Measurements from ENCODE around the gene PI4KB. TPM values are rescaled to one million over a fixed set of nuclear protein-coding genes. Genes with fewer than 3 reads are reported as not detected.

Gene PI4KB
- total and polyA plus RNA-seq, 4 donors, result 14.2 to 27.1 (median 19.2) TPM

DNA sequence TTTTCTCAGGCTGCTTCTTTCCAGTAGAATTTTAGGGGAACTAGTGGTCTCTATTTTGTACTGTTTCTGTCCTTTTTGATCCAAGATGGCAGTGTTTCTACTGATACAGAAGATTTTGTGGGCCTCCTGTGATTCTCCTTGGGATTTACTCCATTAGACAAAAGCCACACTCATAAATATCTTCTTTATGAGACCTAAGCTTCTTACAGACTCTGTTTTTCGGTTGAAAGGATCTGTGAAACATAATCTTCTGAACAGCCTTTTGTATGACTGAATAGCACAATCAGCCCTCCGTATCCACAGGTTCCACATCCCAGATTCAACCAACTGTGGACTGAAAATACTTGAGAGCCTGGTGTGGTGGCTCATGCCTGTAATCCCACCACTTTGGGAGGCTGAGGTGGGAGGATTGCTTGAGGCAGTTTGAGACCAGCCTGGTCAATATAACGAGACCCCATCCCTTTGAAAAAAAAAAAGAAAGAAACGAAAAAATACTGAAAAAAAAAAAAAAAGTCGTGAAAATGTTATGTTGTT is 83.5 kb downstream of the PI4KB start:
- Histone ChIP-seq H3K27ac (ENCODE audit: low read depth in 1 of 2, low read length in 2 of 2) (no peak overlapping the region), H3K36me3 (ENCODE audit: control insufficient read depth in 4 of 4, insufficient read depth in 3 of 4, low read depth in 1 of 4, low read length in 3 of 4) (peaks cover 29 to 83% (median 64%) of the 10 kb centered on the region in 4 donors), H3K9me3 (ENCODE audit: control insufficient read depth in 4 of 4, low read length in 3 of 4) (no peaks in the 10 kb centered on the region), H3K4me3 (ENCODE audit: low read depth in 1 of 3, low read length in 3 of 3) (no peak overlapping the region), H3K4me1 (ENCODE audit: control insufficient read depth in 4 of 4, insufficient read depth in 4 of 4, low read length in 3 of 4) (no peaks in the 10 kb centered on the region), H3K9ac (ENCODE audit: low read depth in 1 of 2, low read length in 2 of 2) (no peak overlapping the region), H3K27me3 (ENCODE audit: control insufficient read depth in 4 of 4, insufficient read depth in 4 of 4, low read length in 3 of 4) (no peaks in the 10 kb centered on the region)
- 88% methylated on average over 5 of the region's 5 CpGs for WGBS
- DNase-seq (ENCODE audit: low spot score), result no peak
- TF ChIP-seq RAD21 (IDR thresholded peaks at IDR 0.05) (no peak), NR2F2 (IDR thresholded peaks at IDR 0.05) (no peak), YY1 (IDR thresholded peaks at IDR 0.05) (no peak), RXRA (IDR thresholded peaks at IDR 0.05) (no peak)
- TF ChIP-seq, protein P1, sequence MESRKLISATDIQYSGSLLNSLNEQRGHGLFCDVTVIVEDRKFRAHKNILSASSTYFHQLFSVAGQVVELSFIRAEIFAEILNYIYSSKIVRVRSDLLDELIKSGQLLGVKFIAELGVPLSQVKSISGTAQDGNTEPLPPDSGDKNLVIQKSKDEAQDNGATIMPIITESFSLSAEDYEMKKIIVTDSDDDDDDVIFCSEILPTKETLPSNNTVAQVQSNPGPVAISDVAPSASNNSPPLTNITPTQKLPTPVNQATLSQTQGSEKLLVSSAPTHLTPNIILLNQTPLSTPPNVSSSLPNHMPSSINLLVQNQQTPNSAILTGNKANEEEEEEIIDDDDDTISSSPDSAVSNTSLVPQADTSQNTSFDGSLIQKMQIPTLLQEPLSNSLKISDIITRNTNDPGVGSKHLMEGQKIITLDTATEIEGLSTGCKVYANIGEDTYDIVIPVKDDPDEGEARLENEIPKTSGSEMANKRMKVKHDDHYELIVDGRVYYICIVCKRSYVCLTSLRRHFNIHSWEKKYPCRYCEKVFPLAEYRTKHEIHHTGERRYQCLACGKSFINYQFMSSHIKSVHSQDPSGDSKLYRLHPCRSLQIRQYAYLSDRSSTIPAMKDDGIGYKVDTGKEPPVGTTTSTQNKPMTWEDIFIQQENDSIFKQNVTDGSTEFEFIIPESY (IDR thresholded peaks at IDR 0.05), result no peak

DNA sequence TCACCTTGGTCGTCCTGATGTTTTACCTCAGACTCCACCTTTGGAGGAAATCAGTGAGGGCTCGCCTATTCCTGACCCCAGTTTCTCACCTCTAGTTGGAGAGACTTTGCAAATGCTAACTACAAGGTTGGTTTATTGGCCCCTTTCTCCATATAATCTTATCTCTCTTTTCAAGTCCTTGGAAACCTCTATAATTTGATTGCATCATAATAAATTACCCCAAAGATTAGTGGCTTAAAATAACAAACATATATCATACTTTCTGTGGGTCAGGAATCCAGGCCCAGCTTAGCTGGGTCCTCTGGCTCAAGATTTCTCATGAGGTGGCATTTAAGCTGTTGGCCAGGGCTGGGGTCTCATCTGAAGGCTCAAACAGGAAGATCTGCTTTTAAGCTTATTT is 84.8 kb downstream of the PI4KB start:
- 94% methylated on average over 2 of the region's 2 CpGs for WGBS
- Histone ChIP-seq H3K9me3 (ENCODE audit: control insufficient read depth in 4 of 4, low read length in 3 of 4) (no peaks in the 10 kb centered on the region), H3K27ac (ENCODE audit: low read depth in 1 of 2, low read length in 2 of 2) (no peak overlapping the region), H3K4me3 (ENCODE audit: low read depth in 1 of 3, low read length in 3 of 3) (no peak overlapping the region), H3K9ac (ENCODE audit: low read depth in 1 of 2, low read length in 2 of 2) (no peak overlapping the region), H3K27me3 (ENCODE audit: control insufficient read depth in 4 of 4, insufficient read depth in 4 of 4, low read length in 3 of 4) (no peaks in the 10 kb centered on the region), H3K4me1 (ENCODE audit: control insufficient read depth in 4 of 4, insufficient read depth in 4 of 4, low read length in 3 of 4) (no peaks in the 10 kb centered on the region), H3K36me3 (ENCODE audit: control insufficient read depth in 4 of 4, insufficient read depth in 3 of 4, low read depth in 1 of 4, low read length in 3 of 4) (peaks cover 24 to 84% (median 64%) of the 10 kb centered on the region in 4 donors)
- DNase-seq (ENCODE audit: low spot score), result no peak
- TF ChIP-seq FOXA2 (IDR thresholded peaks at IDR 0.05) (no peak), FOXA1 (IDR thresholded peaks at IDR 0.05) (no peak), JUND (IDR thresholded peaks at IDR 0.05) (no peak), RXRA (IDR thresholded peaks at IDR 0.05) (no peak), RAD21 (IDR thresholded peaks at IDR 0.05) (no peak), NR2F2 (IDR thresholded peaks at IDR 0.05) (no peak), YY1 (IDR thresholded peaks at IDR 0.05) (no peak), GABPA (IDR thresholded peaks at IDR 0.05 in 1 of 2, conservative IDR thresholded peaks at IDR 0.05 in 1 of 2) (no peak), EGR1 (IDR thresholded peaks at IDR 0.05; ENCODE audit: low read depth in 2 of 2) (no peak), HNF4G (IDR thresholded peaks at IDR 0.05) (no peak), HNF4A (conservative IDR thresholded peaks at IDR 0.05) (no peak), SP1 (IDR thresholded peaks at IDR 0.05) (no peak)
- TF ChIP-seq, protein P2, sequence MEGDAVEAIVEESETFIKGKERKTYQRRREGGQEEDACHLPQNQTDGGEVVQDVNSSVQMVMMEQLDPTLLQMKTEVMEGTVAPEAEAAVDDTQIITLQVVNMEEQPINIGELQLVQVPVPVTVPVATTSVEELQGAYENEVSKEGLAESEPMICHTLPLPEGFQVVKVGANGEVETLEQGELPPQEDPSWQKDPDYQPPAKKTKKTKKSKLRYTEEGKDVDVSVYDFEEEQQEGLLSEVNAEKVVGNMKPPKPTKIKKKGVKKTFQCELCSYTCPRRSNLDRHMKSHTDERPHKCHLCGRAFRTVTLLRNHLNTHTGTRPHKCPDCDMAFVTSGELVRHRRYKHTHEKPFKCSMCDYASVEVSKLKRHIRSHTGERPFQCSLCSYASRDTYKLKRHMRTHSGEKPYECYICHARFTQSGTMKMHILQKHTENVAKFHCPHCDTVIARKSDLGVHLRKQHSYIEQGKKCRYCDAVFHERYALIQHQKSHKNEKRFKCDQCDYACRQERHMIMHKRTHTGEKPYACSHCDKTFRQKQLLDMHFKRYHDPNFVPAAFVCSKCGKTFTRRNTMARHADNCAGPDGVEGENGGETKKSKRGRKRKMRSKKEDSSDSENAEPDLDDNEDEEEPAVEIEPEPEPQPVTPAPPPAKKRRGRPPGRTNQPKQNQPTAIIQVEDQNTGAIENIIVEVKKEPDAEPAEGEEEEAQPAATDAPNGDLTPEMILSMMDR (IDR thresholded peaks at IDR 0.05; ENCODE audit: low read depth, low read length, missing input control), result no peak
- TF ChIP-seq, protein P3, sequence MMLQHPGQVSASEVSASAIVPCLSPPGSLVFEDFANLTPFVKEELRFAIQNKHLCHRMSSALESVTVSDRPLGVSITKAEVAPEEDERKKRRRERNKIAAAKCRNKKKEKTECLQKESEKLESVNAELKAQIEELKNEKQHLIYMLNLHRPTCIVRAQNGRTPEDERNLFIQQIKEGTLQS (IDR thresholded peaks at IDR 0.05), result no peak
- TF ChIP-seq, protein P1 (IDR thresholded peaks at IDR 0.05), result no peak
- TF ChIP-seq, protein P4, sequence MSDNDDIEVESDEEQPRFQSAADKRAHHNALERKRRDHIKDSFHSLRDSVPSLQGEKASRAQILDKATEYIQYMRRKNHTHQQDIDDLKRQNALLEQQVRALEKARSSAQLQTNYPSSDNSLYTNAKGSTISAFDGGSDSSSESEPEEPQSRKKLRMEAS (IDR thresholded peaks at IDR 0.05), result no peak

Small RNAs within 50 kb of the gene (small RNA-seq; reads per million reads assigned to genes)
- gene RN7SL444P, result 0.07 reads per million

Other genes starting within 250 kb of the PI4KB start
- 1 to 10 TPM; 1.4 to 1.5 TPM for gene SEMA6C, start 180.8 kb downstream of the PI4KB start, total RNA-seq
- gene SEMA6C, start 180.8 kb downstream of the PI4KB start, polyA plus RNA-seq, result 1 to 10 TPM; 1.4 TPM
- 1 to 10 TPM; 4.4 to 8.7 TPM for gene TNFAIP8L2, start 170.8 kb downstream of the PI4KB start, total RNA-seq
- gene TNFAIP8L2, start 170.8 kb downstream of the PI4KB start, polyA plus RNA-seq, result 1 to 10 TPM; 2.9 to 3.8 TPM
- gene LYSMD1, start 161.5 kb downstream of the PI4KB start, total RNA-seq, result 1 to 10 TPM; 2.8 to 4.4 TPM
- gene LYSMD1, start 161.5 kb downstream of the PI4KB start, polyA plus RNA-seq, result 1 to 10 TPM; 3.5 to 5.3 TPM
- 10 to 100 TPM in 1 of 2 donors, 1 to 10 TPM in 1; 4.8 to 11.3 TPM for gene SCNM1, start 161.3 kb downstream of the PI4KB start, total RNA-seq
- 10 to 100 TPM in 1 of 2 donors, 1 to 10 TPM in 1; 9.7 to 14.3 TPM for gene SCNM1, start 161.3 kb downstream of the PI4KB start, polyA plus RNA-seq
- gene TMOD4, start 151.4 kb downstream of the PI4KB start, total RNA-seq, result not detected
- gene TMOD4, start 151.4 kb downstream of the PI4KB start, polyA plus RNA-seq, result not detected
- gene VPS72, start 137.2 kb downstream of the PI4KB start, total RNA-seq, result 10 to 100 TPM; 11.3 to 16.0 TPM
- gene VPS72, start 137.2 kb downstream of the PI4KB start, polyA plus RNA-seq, result 10 to 100 TPM; 10.7 to 12.6 TPM
- gene PIP5K1A, start 128.9 kb downstream of the PI4KB start, total RNA-seq, result 10 to 100 TPM; 16.7 to 32.0 TPM
- gene PIP5K1A, start 128.9 kb downstream of the PI4KB start, polyA plus RNA-seq, result 10 to 100 TPM in 1 of 2 donors, 1 to 10 TPM in 1; 4.0 to 10.4 TPM
- 10 to 100 TPM; 77.7 to 86.3 TPM for gene PSMD4, start 72.7 kb downstream of the PI4KB start, total RNA-seq
- 100 to 1,000 TPM in 1 of 2 donors, 10 to 100 TPM in 1; 87.7 to 108 TPM for gene PSMD4, start 72.7 kb downstream of the PI4KB start, polyA plus RNA-seq
- gene ZNF687, start 45.1 kb downstream of the PI4KB start, total RNA-seq, result 1 to 10 TPM; 9.3 to 9.7 TPM
- gene ZNF687, start 45.1 kb downstream of the PI4KB start, polyA plus RNA-seq, result 1 to 10 TPM; 2.7 to 6.4 TPM
- 10 to 100 TPM; 15.6 to 17.5 TPM for gene RFX5, start 19.8 kb upstream of the PI4KB start, total RNA-seq
- gene RFX5, start 19.8 kb upstream of the PI4KB start, polyA plus RNA-seq, result 1 to 10 TPM; 5.2 to 6.5 TPM
- 100 to 1,000 TPM; 152 to 387 TPM for gene SELENBP1, start 45.3 kb upstream of the PI4KB start, total RNA-seq
- 100 to 1,000 TPM; 141 to 209 TPM for gene SELENBP1, start 45.3 kb upstream of the PI4KB start, polyA plus RNA-seq
- 100 to 1,000 TPM; 130 to 212 TPM for gene PSMB4, start 72.2 kb upstream of the PI4KB start, total RNA-seq
- 100 to 1,000 TPM; 191 to 228 TPM for gene PSMB4, start 72.2 kb upstream of the PI4KB start, polyA plus RNA-seq
- 10 to 100 TPM; 26.8 to 30.1 TPM for gene POGZ, start 132.1 kb upstream of the PI4KB start, total RNA-seq
- 1 to 10 TPM; 7.7 to 7.8 TPM for gene POGZ, start 132.1 kb upstream of the PI4KB start, polyA plus RNA-seq
- gene CGN, start 184.0 kb upstream of the PI4KB start, total RNA-seq, result 10 to 100 TPM; 16.9 to 48.9 TPM
- 10 to 100 TPM; 19.3 to 19.5 TPM for gene CGN, start 184.0 kb upstream of the PI4KB start, polyA plus RNA-seq
- 1 to 10 TPM; 3.4 to 4.8 TPM for gene TUFT1, start 212.9 kb upstream of the PI4KB start, total RNA-seq
- 1 to 10 TPM; 1.7 to 2.6 TPM for gene TUFT1, start 212.9 kb upstream of the PI4KB start, polyA plus RNA-seq